Testis (tissue), 3 donors: ENCODE data around the gene TOLLIP. TPM values are rescaled to one million over a fixed set of nuclear protein-coding genes. Genes with fewer than 3 reads are reported as not detected.

Experiments
- DNase-seq: peaks from one replicate; pipeline ENCODE4 v3.0.0-alpha.2; 2019
- H3K27ac ChIP-seq, 2 donors: fragments of 200-600 bp; sonication (generic); one replicate each; pipeline ENCODE4 v1.5.1; 2019
- H3K27me3 ChIP-seq: fragments of 200-600 bp; sonication (generic); one replicate; pipeline ENCODE4 v1.5.1; 2019
- H3K36me3 ChIP-seq: fragments of 200-600 bp; sonication (generic); one replicate; pipeline ENCODE4 v1.5.1; 2017; ENCODE audit warnings: low read depth; ENCODE audit errors: missing control alignments
- H3K4me1 ChIP-seq: fragments of 200-600 bp; sonication (generic); one replicate; pipeline ENCODE4 v1.5.1; 2019
- H3K4me3 ChIP-seq, 2 donors: fragments of 200-600 bp; sonication (generic); one replicate each; pipeline ENCODE4 v1.5.1; 2017 to 2019
- H3K9me3 ChIP-seq: fragments of 200-600 bp; sonication (generic); one replicate; pipeline ENCODE4 v1.5.1; 2017
- CTCF ChIP-seq, 3 experiments: fragments of 450-650 bp in 2 of 3; fragments of 200-600 bp in 1 of 3; sonication (generic) in 1 of 3; IDR thresholded peaks; one replicate each; pipeline ENCODE4 v1.5.1; 2016 to 2019; ENCODE audit warnings: antibody characterized with exemption in 3 of 3, mild to moderate bottlenecking in 2 of 3, moderate library complexity in 1 of 3
- POLR2A ChIP-seq: fragments of 450-650 bp; IDR thresholded peaks from one replicate; pipeline ENCODE4 v1.6.1; 2017; ENCODE audit warnings: antibody characterized with exemption, mild to moderate bottlenecking, moderate library complexity
- WGBS, 2 donors: methylation state at CpG; one replicate each; pipeline ENCODE4 v1.1.5; 2018; 5-methylcytosine and 5-hydroxymethylcytosine counted together
- intact Hi-C: fragments of 100-400 bp; cut with DNase I; formaldehyde crosslinking; loops from one replicate; pipeline ENCODE4 v1.15.1; 2023; ENCODE audit warnings: low total_unique reads
- polyA plus RNA-seq: library from polyadenylated mRNA; stranded (reverse); fragments of 350-450 nt; fragmentation: Illumina TruSeq; extraction: RNeasy Lipid Tissue Mini Kit (QIAGEN cat#74804); gene quantifications from one replicate; pipeline ENCODE4 v1.2.3, GENCODE V29; 2014; ENCODE audit warnings: low read depth, low replicate concordance; ENCODE audit not compliant: insufficient read depth
- total RNA-seq, 2 donors: library from RNA; depleted of rRNA; stranded (reverse); fragments of >200 nt; gene quantifications; one replicate each; pipeline ENCODE4 v1.2.3, GENCODE V29; 2016

Gene TOLLIP
- total and polyA plus RNA-seq, 3 donors from 2014 or later, result 185 to 220 (median 197) TPM

- Histone ChIP-seq H3K27ac (no peak overlapping the region), H3K4me3 (no peak overlapping the region), H3K36me3 (no peaks in the 10 kb centered on the region), H3K4me1 (no peaks in the 10 kb centered on the region), H3K27me3 (no peaks in the 10 kb centered on the region), H3K9me3 (no peaks in the 10 kb centered on the region)
- 80 to 83% methylated on average over 5 to 16 of the region's 16 CpGs for WGBS, 2 donors
- no peak for TF ChIP-seq POLR2A
- no peak for TF ChIP-seq CTCF (IDR thresholded peaks at IDR 0.05)
- DNase-seq, result no peak
- intact Hi-C loops, result no loop called here
Observed at GRCh38 chr11:1235901-1236315, 73.5 kb downstream of the TOLLIP start.

GRCh38 chr11:1235306-1235900, 74.0 kb downstream of the TOLLIP start:
- Histone ChIP-seq H3K9me3 (no peaks in the 10 kb centered on the region), H3K27ac (no peak overlapping the region), H3K27me3 (no peaks in the 10 kb centered on the region), H3K4me3 (no peak overlapping the region), H3K36me3 (no peaks in the 10 kb centered on the region), H3K4me1 (no peaks in the 10 kb centered on the region)
- WGBS, 2 donors, result 88 to 89% methylated on average over 11 to 23 of the region's 23 CpGs
- no peak for TF ChIP-seq POLR2A
- TF ChIP-seq CTCF (IDR thresholded peaks at IDR 0.05), result no peak
- intact Hi-C loops, result no loop called here
- no peak for DNase-seq

GRCh38 chr11:1234771-1235305, 74.6 kb downstream of the TOLLIP start:
- Histone ChIP-seq H3K4me3 (no peak overlapping the region), H3K27me3 (no peaks in the 10 kb centered on the region), H3K9me3 (no peaks in the 10 kb centered on the region), H3K36me3 (no peaks in the 10 kb centered on the region), H3K27ac (no peak overlapping the region), H3K4me1 (no peaks in the 10 kb centered on the region)
- intact Hi-C loops, result no loop called here
- DNase-seq, result no peak
- WGBS, 2 donors, result 91 to 94% methylated on average over 10 to 22 of the region's 23 CpGs
- no peak for TF ChIP-seq CTCF (IDR thresholded peaks at IDR 0.05)
- no peak for TF ChIP-seq POLR2A

GRCh38 chr11:1234054-1234720, 75.2 kb downstream of the TOLLIP start:
- no peak for DNase-seq
- intact Hi-C loops, result no loop called here
- H3K4me1 ChIP-seq, result no peaks in the 10 kb centered on the region
- no peak overlapping the region for H3K4me3 ChIP-seq
- no peaks in the 10 kb centered on the region for H3K9me3 ChIP-seq
- H3K27ac ChIP-seq, result no peak overlapping the region
- H3K36me3 ChIP-seq, result no peaks in the 10 kb centered on the region
- TF ChIP-seq CTCF (IDR thresholded peaks at IDR 0.05) (no peak), POLR2A (no peak)
- 83 to 86% methylated on average over 14 to 22 of the region's 22 CpGs for WGBS, 2 donors
- H3K27me3 ChIP-seq, result no peaks in the 10 kb centered on the region
